Measurements from ENCODE around the gene RBMX. TPM values are rescaled to one million over a fixed set of nuclear protein-coding genes. Genes with fewer than 3 reads are reported as not detected.
A peak's percentile ranks its signal among the peaks of the same experiment; 100 is the strongest.

The RBMX gene
- total RNA-seq, 1 donor from 2014 or later: 133 TPM

GRCh38 chrX:136889269-136889668, 8.7 kb upstream of the RBMX start:
- H3K9ac ChIP-seq (ENCODE audit: low read length): no peak overlapping the region
- H3K4me1 ChIP-seq (ENCODE audit: insufficient read depth, low read length): no peaks in the 10 kb centered on the region
- DNase-seq (ENCODE audit: low read depth): no peak
- H3K27me3 ChIP-seq (ENCODE audit: insufficient read depth, low read length): no peaks in the 10 kb centered on the region
- Mint-ChIP-seq H3K36me3 (ENCODE audit: low read depth, unreplicated experiment) (no peaks in the 10 kb centered on the region), H3K4me3 (ENCODE audit: unreplicated experiment) (no peak overlapping the region), H3K27me3 (ENCODE audit: low read depth, unreplicated experiment) (no peaks in the 10 kb centered on the region), H3K27ac (ENCODE audit: unreplicated experiment) (no peak overlapping the region), H3K9me3 (ENCODE audit: unreplicated experiment) (no peaks in the 10 kb centered on the region), H3K4me1 (ENCODE audit: low read depth, unreplicated experiment) (peaks cover 1% of the 10 kb centered on the region)
- no peak overlapping the region for H2AFZ ChIP-seq (ENCODE audit: low read depth, low read length)
- H3K4me2 ChIP-seq (ENCODE audit: low read length): no peak overlapping the region
- H3K36me3 ChIP-seq (ENCODE audit: insufficient read depth, low read length): no peaks in the 10 kb centered on the region
- H3K9me3 ChIP-seq (ENCODE audit: insufficient read depth, low read depth, low read length): no peaks in the 10 kb centered on the region
- no peak overlapping the region for H3K27ac ChIP-seq (ENCODE audit: low read depth, low read length)
- no peaks in the 10 kb centered on the region for H4K20me1 ChIP-seq (ENCODE audit: insufficient read depth, low read length)
- TF ChIP-seq CTCF (IDR thresholded peaks at IDR 0.05; ENCODE audit: insufficient read depth, low read depth, low read length): no peak
- TF ChIP-seq EZH2 (IDR thresholded peaks at IDR 0.05; ENCODE audit: insufficient read depth, low read length): no peak
- no peaks in the 10 kb centered on the region for H3K79me2 ChIP-seq (ENCODE audit: insufficient read depth, low read length)
- H3K4me3 ChIP-seq (ENCODE audit: insufficient read depth, low read depth, low read length): no peak overlapping the region
- no peak for FAIRE-seq

- Mint-ChIP-seq H3K36me3 (ENCODE audit: low read depth, unreplicated experiment) (peaks cover 3% of the 10 kb centered on the region), H3K27ac (ENCODE audit: unreplicated experiment) (peak overlapping the region; percentile 97), H3K4me1 (ENCODE audit: low read depth, unreplicated experiment) (peaks cover 2% of the 10 kb centered on the region), H3K27me3 (ENCODE audit: low read depth, unreplicated experiment) (no peaks in the 10 kb centered on the region), H3K9me3 (ENCODE audit: unreplicated experiment) (no peaks in the 10 kb centered on the region), H3K4me3 (ENCODE audit: unreplicated experiment) (peak overlapping the region; percentile 99)
- TF ChIP-seq EZH2 (IDR thresholded peaks at IDR 0.05; ENCODE audit: insufficient read depth, low read length) (no peak), CTCF (IDR thresholded peaks at IDR 0.05; ENCODE audit: insufficient read depth, low read depth, low read length) (no peak)
- H3K9ac ChIP-seq (ENCODE audit: low read length): peak overlapping the region; percentile 98
- no peaks in the 10 kb centered on the region for H3K27me3 ChIP-seq (ENCODE audit: insufficient read depth, low read length)
- peak overlapping the region; percentile 90 for H3K4me2 ChIP-seq (ENCODE audit: low read length)
- DNase-seq (ENCODE audit: low read depth): no peak
- peak; percentile 20 for FAIRE-seq
- peaks cover 51% of the 10 kb centered on the region for H3K79me2 ChIP-seq (ENCODE audit: insufficient read depth, low read length)
- peak overlapping the region; percentile 94 for H3K27ac ChIP-seq (ENCODE audit: low read depth, low read length)
- H3K9me3 ChIP-seq (ENCODE audit: insufficient read depth, low read depth, low read length): no peaks in the 10 kb centered on the region
- H2AFZ ChIP-seq (ENCODE audit: low read depth, low read length): peak overlapping the region; percentile 21
- no peaks in the 10 kb centered on the region for H3K4me1 ChIP-seq (ENCODE audit: insufficient read depth, low read length)
- peaks cover 30% of the 10 kb centered on the region for H4K20me1 ChIP-seq (ENCODE audit: insufficient read depth, low read length)
- H3K4me3 ChIP-seq (ENCODE audit: insufficient read depth, low read depth, low read length): peak overlapping the region; percentile 97
- H3K36me3 ChIP-seq (ENCODE audit: insufficient read depth, low read length): peaks cover 10% of the 10 kb centered on the region
Observed at GRCh38 chrX:136880003-136880451, 498 bp downstream of the RBMX start.

GRCh38 chrX:136879001-136879687, 1.4 kb downstream of the RBMX start:
- Mint-ChIP-seq H3K4me1 (ENCODE audit: low read depth, unreplicated experiment) (peaks cover 2% of the 10 kb centered on the region), H3K27ac (ENCODE audit: unreplicated experiment) (peak overlapping the region; percentile 97), H3K27me3 (ENCODE audit: low read depth, unreplicated experiment) (no peaks in the 10 kb centered on the region), H3K36me3 (ENCODE audit: low read depth, unreplicated experiment) (peaks cover 6% of the 10 kb centered on the region), H3K4me3 (ENCODE audit: unreplicated experiment) (peak overlapping the region; percentile 99), H3K9me3 (ENCODE audit: unreplicated experiment) (no peaks in the 10 kb centered on the region)
- Histone ChIP-seq H3K9ac (ENCODE audit: low read length) (peak overlapping the region; percentile 98), H3K36me3 (ENCODE audit: insufficient read depth, low read length) (peaks cover 17% of the 10 kb centered on the region), H3K4me1 (ENCODE audit: insufficient read depth, low read length) (no peaks in the 10 kb centered on the region), H2AFZ (ENCODE audit: low read depth, low read length) (no peak overlapping the region), H3K4me2 (ENCODE audit: low read length) (peak overlapping the region; percentile 90), H3K27me3 (ENCODE audit: insufficient read depth, low read length) (no peaks in the 10 kb centered on the region), H4K20me1 (ENCODE audit: insufficient read depth, low read length) (peaks cover 39% of the 10 kb centered on the region), H3K9me3 (ENCODE audit: insufficient read depth, low read depth, low read length) (no peaks in the 10 kb centered on the region), H3K79me2 (ENCODE audit: insufficient read depth, low read length) (peaks cover 57% of the 10 kb centered on the region), H3K4me3 (ENCODE audit: insufficient read depth, low read depth, low read length) (peak overlapping the region; percentile 97), H3K27ac (ENCODE audit: low read depth, low read length) (peak overlapping the region; percentile 94)
- TF ChIP-seq CTCF (IDR thresholded peaks at IDR 0.05; ENCODE audit: insufficient read depth, low read depth, low read length) (no peak), EZH2 (IDR thresholded peaks at IDR 0.05; ENCODE audit: insufficient read depth, low read length) (no peak)
- FAIRE-seq: peak; percentile 70
- DNase-seq (ENCODE audit: low read depth): no peak

All from astrocyte (in vitro differentiated cells and primary cell).